ENCODE measurements around the gene DDA1.
"Not testable (repeated sequence)": the region's sequence is repeated elsewhere in the genome, so short reads cannot be mapped to it uniquely, and the experiment has no call there.

Gene DDA1

GRCh38 chr19:17309198-17309964, at the start of gene DDA1:
Gene DDA1, plus strand, starts transcription at chr19:17309563. Its CDS starts 92 bp downstream, at chr19:17309655.
- DNase-seq, result peak; percentile 99

DNA sequence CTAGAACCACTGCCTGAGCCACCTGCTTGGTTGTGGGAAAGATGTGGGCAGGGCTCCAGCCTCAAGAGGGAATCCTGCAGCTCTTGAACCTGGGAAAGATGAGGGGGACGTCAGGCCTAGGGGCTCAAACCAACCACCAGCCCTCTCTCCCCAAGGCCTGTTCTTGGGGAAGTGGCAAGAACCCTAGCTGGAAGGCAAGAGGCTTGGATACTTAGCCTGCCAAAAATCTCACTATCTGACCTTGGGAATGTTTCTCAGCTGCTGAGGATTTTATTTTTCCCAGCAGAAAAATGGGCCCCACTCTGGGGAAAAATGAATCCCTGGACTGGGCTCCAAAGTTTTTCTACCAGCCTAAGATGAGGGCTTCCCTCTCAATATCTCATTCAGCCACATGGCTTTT, 49.4 kb upstream of the DDA1 start:
- DNase-seq, result no peak

GRCh38 chr19:17260842-17261325, 48.5 kb upstream of the DDA1 start:
- peak; percentile 82 for DNase-seq

- no peak for DNase-seq
Observed at GRCh38 chr19:17262557-17262956, 46.8 kb upstream of the DDA1 start.

GRCh38 chr19:17263712-17264640, 45.4 kb upstream of the DDA1 start:
- DNase-seq, result no peak

- no peak for DNase-seq
Observed at GRCh38 chr19:17264641-17264979, 44.8 kb upstream of the DDA1 start, which contains the start of gene USHBP1. Gene USHBP1, minus strand, starts transcription at chr19:17264745. Its CDS starts 446 bp downstream, at chr19:17264299.

DNA sequence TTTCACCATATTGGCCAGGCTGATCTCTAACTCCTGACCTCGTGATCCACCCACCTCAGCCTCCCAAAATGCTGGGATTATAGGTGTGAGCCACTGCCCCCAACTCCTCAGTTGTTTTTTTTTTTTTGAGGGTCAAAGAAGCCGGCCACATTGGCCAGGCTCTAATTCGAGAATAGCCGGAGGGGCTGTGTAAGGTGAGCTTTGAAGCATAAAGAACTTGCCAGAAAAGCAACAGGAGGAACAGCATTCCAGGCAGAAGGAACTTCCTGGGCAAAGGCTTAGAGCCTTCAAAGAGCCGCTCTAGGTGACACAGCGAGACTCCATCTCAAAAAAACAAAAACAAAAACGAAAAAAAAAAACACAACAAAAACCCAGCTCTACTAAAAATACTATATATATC, 43.3 kb upstream of the DDA1 start:
- no peak for DNase-seq

- DNase-seq, result no peak
Observed at GRCh38 chr19:17266589-17266974, 42.8 kb upstream of the DDA1 start.

- peak; percentile 100 for DNase-seq
Observed at GRCh38 chr19:17266975-17267788, 42.2 kb upstream of the DDA1 start, which contains the start of gene BABAM1. Gene BABAM1, plus strand, starts transcription at chr19:17267443. Its CDS starts 1,364 bp downstream, at chr19:17268807.

- no peak for DNase-seq
Observed at GRCh38 chr19:17268754-17269153, 40.6 kb upstream of the DDA1 start.

DNA sequence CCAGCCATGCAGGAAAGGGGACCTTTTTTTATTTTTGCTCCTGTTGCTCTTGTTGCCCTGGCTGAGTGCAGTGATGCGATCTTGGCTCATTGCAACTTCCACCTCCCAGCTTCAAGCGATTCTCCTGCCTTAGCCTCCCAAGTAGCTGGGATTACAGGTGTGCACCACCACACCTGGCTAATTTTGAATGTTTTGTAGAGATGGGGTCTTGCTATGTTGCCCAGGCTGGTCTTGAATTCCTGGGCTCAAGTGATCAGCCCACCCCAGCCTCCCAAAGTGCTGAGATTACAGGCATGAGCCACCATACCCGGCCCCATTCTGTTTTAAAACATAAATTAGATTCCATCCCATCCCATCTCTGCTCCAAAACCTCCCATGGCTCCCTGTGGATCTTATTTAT, 34.5 kb upstream of the DDA1 start:
- not testable (repeated sequence) for DNase-seq

- no peak for DNase-seq
Observed at GRCh38 chr19:17275441-17276175, 33.8 kb upstream of the DDA1 start.

- DNase-seq, result no peak
Observed at GRCh38 chr19:17279436-17279835, 29.9 kb upstream of the DDA1 start.

- no peak for DNase-seq
Observed at GRCh38 chr19:17281391-17282304, 27.7 kb upstream of the DDA1 start, which contains the start of gene ANKLE1. Gene ANKLE1, plus strand, starts transcription at chr19:17281901. Its CDS starts 20 bp downstream, at chr19:17281921.

GRCh38 chr19:17282488-17283125, 26.8 kb upstream of the DDA1 start:
- peak; percentile 66 for DNase-seq

- no peak for DNase-seq
Observed at GRCh38 chr19:17283504-17283996, 25.8 kb upstream of the DDA1 start.

GRCh38 chr19:17285415-17286135, 23.8 kb upstream of the DDA1 start:
- no peak for DNase-seq

DNA sequence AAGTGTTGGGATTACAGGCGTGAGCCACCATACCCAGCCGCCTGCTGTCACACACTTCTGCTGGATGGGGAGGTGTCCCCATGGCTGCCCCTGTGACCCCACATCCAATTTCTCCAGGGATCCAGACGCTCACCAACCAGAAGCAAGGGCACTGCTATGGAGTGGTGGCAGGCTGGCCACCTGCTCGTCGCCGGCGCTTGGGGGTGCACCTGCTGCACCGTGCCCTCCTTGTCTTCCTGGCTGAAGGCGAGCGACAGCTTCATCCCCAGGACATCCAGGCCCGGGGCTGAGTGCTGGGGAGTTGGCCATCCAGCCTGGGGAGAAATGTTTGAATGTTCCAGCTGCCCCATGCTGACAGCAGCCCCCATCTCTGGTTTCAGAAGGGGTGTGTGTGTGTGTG, 23.1 kb upstream of the DDA1 start:
- DNase-seq, result no peak

- DNase-seq, result no peak
Observed at GRCh38 chr19:17286752-17287151, 22.6 kb upstream of the DDA1 start.

Measured in NCI-H524 treated with DMSO at 0.1 percent for 48 hours (cell line).